Activated CD4-positive, alpha-beta memory T cell treated with anti-CD3 and anti-CD28 coated beads, Interleukin-2, amount 10 ng/mL, durations not matched to agents 7 days and 5 days (primary cell): Measurements from ENCODE around the gene RFX7. TPM values are rescaled to one million over a fixed set of nuclear protein-coding genes. Genes with fewer than 3 reads are reported as not detected.

Source experiments
- CTCF ChIA-PET: fragments of 350-600 bp; sonication (Branson Sonifier 250); formaldehyde crosslinking; loops from one replicate; lab custom pipeline; 2021; ENCODE audit warnings: antibody characterized with exemption, inconsistent platforms; lab: Charles Lee
- POLR2A ChIA-PET: fragments of 350-600 bp; sonication (Branson Sonifier 250); formaldehyde crosslinking; loops from one replicate; lab custom pipeline; 2021; ENCODE audit warnings: antibody characterized with exemption; lab: Charles Lee
- DNase-seq: peaks from one replicate; pipeline ENCODE4 v3.0.0-alpha.2; 2020
- H3K27ac Mint-ChIP-seq: one replicate; pipeline ENCODE4 v1.8.0; 2021; ENCODE audit warnings: mild to moderate bottlenecking, mixed read lengths
- H3K27me3 Mint-ChIP-seq: one replicate; pipeline ENCODE4 v1.8.0; 2021; ENCODE audit warnings: mixed read lengths
- H3K36me3 Mint-ChIP-seq: one replicate; pipeline ENCODE4 v1.8.0; 2021; ENCODE audit warnings: low read depth, mixed read lengths
- H3K4me1 Mint-ChIP-seq: one replicate; pipeline ENCODE4 v1.8.0; 2021; ENCODE audit warnings: mixed read lengths
- H3K4me3 Mint-ChIP-seq: one replicate; pipeline ENCODE4 v1.8.0; 2021; ENCODE audit warnings: mild to moderate bottlenecking, mixed read lengths
- H3K9me3 Mint-ChIP-seq: one replicate; pipeline ENCODE4 v1.8.0; 2021; ENCODE audit warnings: mixed read lengths
- total RNA-seq, 2 experiments: library from RNA; stranded (reverse); gene quantifications; one replicate each; pipeline ENCODE4 v1.2.3, GENCODE V29; 2021

The RFX7 gene
- total RNA-seq, 2 experiments from 2014 or later: 38.4 to 41.0 TPM

DNA sequence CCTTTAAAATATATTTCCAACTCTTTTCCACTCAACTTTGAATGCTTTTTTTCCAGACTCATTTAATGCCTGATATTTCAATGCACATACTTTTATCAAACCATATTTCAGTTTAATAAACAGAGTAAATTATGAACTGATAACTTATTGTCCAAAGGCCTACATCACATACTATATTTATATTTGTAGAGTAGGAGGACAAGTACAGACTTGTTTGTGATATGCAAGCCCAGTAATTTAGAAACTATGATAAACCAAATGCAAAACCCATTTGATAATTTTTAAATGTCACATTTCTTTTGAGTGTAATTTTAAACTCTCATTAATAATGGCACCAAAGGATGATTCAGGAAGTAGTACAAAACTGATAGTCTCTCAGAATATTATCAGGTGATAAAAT lies 3.3 kb downstream of the RFX7 start:
- H3K4me1 Mint-ChIP-seq: peaks cover 39% of the 10 kb centered on the region
- POLR2A ChIA-PET: no interaction called here
- no peak for DNase-seq
- peaks cover 1% of the 10 kb centered on the region for H3K9me3 Mint-ChIP-seq
- H3K27me3 Mint-ChIP-seq: no peaks in the 10 kb centered on the region
- CTCF ChIA-PET: interaction anchor here (0.7 kb wide), 2 partner anchors 45 to 163 kb away, joined by 3 to 4 read pairs; no protein-coding TSS in a partner anchor
- H3K4me3 Mint-ChIP-seq: no peak overlapping the region
- H3K36me3 Mint-ChIP-seq: peaks cover 43% of the 10 kb centered on the region
- H3K27ac Mint-ChIP-seq: no peak overlapping the region

GRCh38 chr15:56236197-56236596 lies 7.5 kb downstream of the RFX7 start:
- ChIA-PET CTCF (no interaction called here), POLR2A (interaction anchor here (3.1 kb wide), 1 partner anchor 9 kb away, joined by 12 read pairs; no protein-coding TSS in a partner anchor)
- no peak for DNase-seq
- Mint-ChIP-seq H3K36me3 (peaks cover 78% of the 10 kb centered on the region), H3K9me3 (peaks cover 37% of the 10 kb centered on the region), H3K27ac (no peak overlapping the region), H3K27me3 (no peaks in the 10 kb centered on the region), H3K4me3 (no peak overlapping the region), H3K4me1 (peaks cover 22% of the 10 kb centered on the region)

- no peak for DNase-seq
- Mint-ChIP-seq H3K4me1 (peaks cover 15% of the 10 kb centered on the region), H3K36me3 (peaks cover 88% of the 10 kb centered on the region), H3K9me3 (peaks cover 47% of the 10 kb centered on the region), H3K27ac (no peak overlapping the region), H3K27me3 (no peaks in the 10 kb centered on the region), H3K4me3 (no peak overlapping the region)
- POLR2A ChIA-PET: interaction anchor here (3.1 kb wide), 1 partner anchor 10 kb away, joined by 12 read pairs; no protein-coding TSS in a partner anchor
- CTCF ChIA-PET: no interaction called here
Observed at GRCh38 chr15:56234804-56235203, 8.9 kb downstream of the RFX7 start.

DNA sequence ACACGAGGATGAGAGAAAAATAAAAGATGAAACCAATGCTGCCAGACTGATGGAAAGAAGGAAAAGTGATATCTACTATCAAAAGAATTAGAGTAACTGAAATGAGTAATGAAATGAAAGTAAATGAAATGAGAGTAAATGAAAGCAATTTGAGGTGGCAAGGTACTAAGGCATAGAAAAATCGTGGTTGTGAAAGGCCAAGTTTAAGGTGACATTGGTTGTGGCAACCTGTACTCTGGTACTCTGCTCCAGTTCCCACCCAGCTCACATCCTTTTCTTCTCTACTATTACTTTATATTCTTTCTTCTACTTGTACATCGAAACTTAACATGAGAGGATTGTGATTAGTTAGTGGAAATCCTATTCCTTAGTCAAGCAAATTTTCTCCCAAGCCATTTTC lies 10.1 kb downstream of the RFX7 start:
- H3K27me3 Mint-ChIP-seq: no peaks in the 10 kb centered on the region
- H3K4me3 Mint-ChIP-seq: no peak overlapping the region
- H3K4me1 Mint-ChIP-seq: peaks cover 11% of the 10 kb centered on the region
- no peak overlapping the region for H3K27ac Mint-ChIP-seq
- CTCF ChIA-PET: interaction anchor here (1.3 kb wide), 1 partner anchor 11 kb away, joined by 3 read pairs; no protein-coding TSS in a partner anchor
- DNase-seq: no peak
- H3K9me3 Mint-ChIP-seq: peaks cover 48% of the 10 kb centered on the region
- H3K36me3 Mint-ChIP-seq: peaks cover 92% of the 10 kb centered on the region
- POLR2A ChIA-PET: no interaction called here

DNA sequence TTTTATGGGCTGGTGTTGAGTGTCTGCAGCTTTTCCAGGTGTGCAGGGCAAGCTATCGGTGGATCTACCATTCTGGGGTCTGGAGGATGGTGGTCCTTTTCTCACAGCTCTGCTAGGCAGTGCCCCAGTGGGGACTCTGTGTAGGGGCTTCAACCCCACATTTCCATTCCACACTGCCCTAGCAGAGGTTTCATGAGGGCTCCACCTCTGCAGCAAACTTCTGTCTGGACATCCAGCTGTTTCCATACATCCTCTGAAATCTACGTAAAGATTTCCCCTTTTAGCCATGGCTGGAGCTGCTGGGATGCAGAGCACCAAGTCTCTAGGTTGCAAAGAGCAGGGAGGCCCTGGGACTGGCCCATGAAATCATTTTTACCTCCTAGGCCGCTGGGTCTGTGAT lies 11.6 kb downstream of the RFX7 start:
- Mint-ChIP-seq H3K9me3 (peaks cover 58% of the 10 kb centered on the region), H3K27ac (no peak overlapping the region), H3K4me3 (no peak overlapping the region), H3K4me1 (peaks cover 11% of the 10 kb centered on the region), H3K27me3 (no peaks in the 10 kb centered on the region), H3K36me3 (peaks cover 90% of the 10 kb centered on the region)
- POLR2A ChIA-PET: interaction anchor here (0.8 kb wide), 1 partner anchor 13 kb away, joined by 3 read pairs; no protein-coding TSS in a partner anchor
- CTCF ChIA-PET: no interaction called here
- no peak for DNase-seq

- H3K4me3 Mint-ChIP-seq: no peak overlapping the region
- no peak overlapping the region for H3K27ac Mint-ChIP-seq
- peaks cover 49% of the 10 kb centered on the region for H3K9me3 Mint-ChIP-seq
- ChIA-PET CTCF (no interaction called here), POLR2A (no interaction called here)
- no peak for DNase-seq
- H3K4me1 Mint-ChIP-seq: peaks cover 10% of the 10 kb centered on the region
- peaks cover 76% of the 10 kb centered on the region for H3K36me3 Mint-ChIP-seq
- H3K27me3 Mint-ChIP-seq: no peaks in the 10 kb centered on the region
Observed at GRCh38 chr15:56228854-56229253, 14.8 kb downstream of the RFX7 start.

- ChIA-PET POLR2A (no interaction called here), CTCF (no interaction called here)
- Mint-ChIP-seq H3K4me3 (no peak overlapping the region), H3K27me3 (no peaks in the 10 kb centered on the region), H3K4me1 (peaks cover 8% of the 10 kb centered on the region), H3K9me3 (peaks cover 47% of the 10 kb centered on the region), H3K27ac (no peak overlapping the region), H3K36me3 (peaks cover 74% of the 10 kb centered on the region)
- no peak for DNase-seq
Observed at GRCh38 chr15:56228352-56228751, 15.3 kb downstream of the RFX7 start.

DNA sequence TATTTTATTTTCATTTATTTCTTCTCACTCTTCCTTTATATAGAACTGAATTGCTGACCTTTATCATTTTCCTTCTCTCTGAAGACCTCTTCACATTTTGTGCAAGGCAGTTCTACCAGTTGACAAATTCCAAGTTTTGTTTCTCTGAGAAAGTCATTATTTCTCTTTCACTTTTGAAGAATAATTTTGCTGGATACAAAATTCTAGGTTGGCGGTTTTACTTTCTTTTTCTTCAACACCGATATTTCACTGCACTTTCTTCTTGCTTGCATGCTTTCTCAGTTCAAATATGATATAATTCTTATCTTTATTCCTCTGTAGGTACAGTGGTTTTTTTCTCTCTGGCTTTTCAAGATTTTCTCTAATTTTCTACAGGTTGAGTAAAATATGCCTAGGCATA lies 15.9 kb downstream of the RFX7 start:
- ChIA-PET POLR2A (no interaction called here), CTCF (no interaction called here)
- Mint-ChIP-seq H3K4me3 (no peak overlapping the region), H3K9me3 (peaks cover 46% of the 10 kb centered on the region), H3K27me3 (no peaks in the 10 kb centered on the region), H3K4me1 (peaks cover 6% of the 10 kb centered on the region), H3K27ac (no peak overlapping the region), H3K36me3 (peaks cover 74% of the 10 kb centered on the region)
- DNase-seq: no peak

DNA sequence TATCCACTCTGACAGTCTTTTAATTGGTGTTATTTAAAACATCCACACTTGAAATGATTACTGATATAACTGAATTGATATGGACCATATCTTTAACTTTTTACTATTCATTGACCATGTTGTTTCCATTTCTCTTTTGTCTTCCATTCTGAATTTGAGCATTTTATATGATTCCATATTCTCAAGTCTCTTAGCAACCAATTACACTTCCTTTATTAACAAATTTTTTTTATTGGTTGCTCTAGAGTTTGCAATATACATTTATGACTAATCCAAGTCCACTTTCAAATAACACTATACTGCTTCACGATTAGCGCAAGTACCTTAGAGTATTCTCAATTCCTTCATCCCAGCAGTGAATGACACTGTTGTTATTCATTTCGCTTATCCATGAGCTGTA lies 16.4 kb downstream of the RFX7 start:
- H3K36me3 Mint-ChIP-seq: peaks cover 74% of the 10 kb centered on the region
- H3K27me3 Mint-ChIP-seq: no peaks in the 10 kb centered on the region
- no peak for DNase-seq
- POLR2A ChIA-PET: no interaction called here
- peaks cover 6% of the 10 kb centered on the region for H3K4me1 Mint-ChIP-seq
- CTCF ChIA-PET: no interaction called here
- no peak overlapping the region for H3K27ac Mint-ChIP-seq
- peaks cover 45% of the 10 kb centered on the region for H3K9me3 Mint-ChIP-seq
- no peak overlapping the region for H3K4me3 Mint-ChIP-seq

GRCh38 chr15:56225520-56225919 lies 18.2 kb downstream of the RFX7 start:
- H3K4me1 Mint-ChIP-seq: peaks cover 6% of the 10 kb centered on the region
- no peak overlapping the region for H3K27ac Mint-ChIP-seq
- H3K36me3 Mint-ChIP-seq: peaks cover 61% of the 10 kb centered on the region
- no peak for DNase-seq
- no peak overlapping the region for H3K4me3 Mint-ChIP-seq
- ChIA-PET POLR2A (no interaction called here), CTCF (no interaction called here)
- peaks cover 32% of the 10 kb centered on the region for H3K9me3 Mint-ChIP-seq
- no peaks in the 10 kb centered on the region for H3K27me3 Mint-ChIP-seq

- ChIA-PET POLR2A (no interaction called here), CTCF (no interaction called here)
- Mint-ChIP-seq H3K9me3 (peaks cover 27% of the 10 kb centered on the region), H3K4me1 (no peaks in the 10 kb centered on the region), H3K27ac (no peak overlapping the region), H3K36me3 (peaks cover 45% of the 10 kb centered on the region), H3K27me3 (no peaks in the 10 kb centered on the region), H3K4me3 (no peak overlapping the region)
- no peak for DNase-seq
Observed at GRCh38 chr15:56222302-56222701, 21.4 kb downstream of the RFX7 start.

- peaks cover 21% of the 10 kb centered on the region for H3K9me3 Mint-ChIP-seq
- H3K27me3 Mint-ChIP-seq: no peaks in the 10 kb centered on the region
- H3K36me3 Mint-ChIP-seq: peaks cover 34% of the 10 kb centered on the region
- no peak for DNase-seq
- no peaks in the 10 kb centered on the region for H3K4me1 Mint-ChIP-seq
- CTCF ChIA-PET: no interaction called here
- H3K4me3 Mint-ChIP-seq: no peak overlapping the region
- POLR2A ChIA-PET: no interaction called here
- no peak overlapping the region for H3K27ac Mint-ChIP-seq
Observed at GRCh38 chr15:56217341-56217740, 26.3 kb downstream of the RFX7 start.

- Mint-ChIP-seq H3K4me3 (no peak overlapping the region), H3K4me1 (no peaks in the 10 kb centered on the region), H3K9me3 (peaks cover 30% of the 10 kb centered on the region), H3K27ac (no peak overlapping the region), H3K36me3 (peaks cover 46% of the 10 kb centered on the region), H3K27me3 (no peaks in the 10 kb centered on the region)
- DNase-seq: no peak
- CTCF ChIA-PET: no interaction called here
- POLR2A ChIA-PET: no interaction called here
Observed at GRCh38 chr15:56215769-56216168, 27.9 kb downstream of the RFX7 start.

- Mint-ChIP-seq H3K36me3 (peaks cover 48% of the 10 kb centered on the region), H3K27me3 (no peaks in the 10 kb centered on the region), H3K4me1 (peaks cover 21% of the 10 kb centered on the region), H3K27ac (no peak overlapping the region), H3K4me3 (no peak overlapping the region), H3K9me3 (peaks cover 29% of the 10 kb centered on the region)
- DNase-seq: no peak
- POLR2A ChIA-PET: no interaction called here
- CTCF ChIA-PET: no interaction called here
Observed at GRCh38 chr15:56211960-56212550, 31.6 kb downstream of the RFX7 start.
